GM19035 (cell line): ENCODE measurements around the gene NPPC.
"Not testable (repeated sequence)": the region's sequence is repeated elsewhere in the genome, so short reads cannot be mapped to it uniquely, and the experiment has no call there.

Source experiments
- ATAC-seq: cut with Tn5 transposase; IDR thresholded peaks from one replicate; pipeline ENCODE4 v1.9.1; 2021; ENCODE audit not compliant: unreplicated experiment

The NPPC gene, protein sequence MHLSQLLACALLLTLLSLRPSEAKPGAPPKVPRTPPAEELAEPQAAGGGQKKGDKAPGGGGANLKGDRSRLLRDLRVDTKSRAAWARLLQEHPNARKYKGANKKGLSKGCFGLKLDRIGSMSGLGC

DNA sequence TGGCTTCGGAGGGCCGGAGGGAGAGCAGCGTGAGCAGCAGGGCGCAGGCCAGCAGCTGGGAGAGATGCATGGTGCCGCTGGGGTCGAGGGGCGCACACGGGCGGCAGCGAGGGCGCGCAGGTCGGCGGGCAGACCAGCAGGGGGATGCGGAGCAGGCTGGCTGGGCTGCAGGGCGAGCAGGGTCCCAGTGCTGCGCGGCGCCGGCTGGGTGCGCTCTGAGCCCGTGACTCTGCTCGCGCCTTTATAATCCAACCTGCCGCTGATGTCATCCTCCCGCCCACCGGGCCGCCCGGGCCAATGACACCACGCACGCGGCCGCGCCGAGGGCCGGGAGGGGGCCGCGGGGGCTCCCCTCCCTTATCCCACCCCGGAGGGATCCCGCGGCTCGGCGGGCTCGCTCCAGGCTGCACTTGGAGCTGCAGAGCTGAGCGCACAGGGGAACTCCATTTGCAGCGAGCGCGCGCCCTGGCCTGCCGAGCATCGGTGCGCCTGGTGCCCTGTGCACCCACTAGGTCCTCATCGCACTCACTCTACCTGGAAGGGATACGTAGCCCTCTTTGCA lies at the start of gene NPPC:
TSS of gene NPPC (minus strand) at position 217 of the 562 bp plus-strand sequence. CDS start at position 70, 147 bp downstream.
- no peak for ATAC-seq

DNA sequence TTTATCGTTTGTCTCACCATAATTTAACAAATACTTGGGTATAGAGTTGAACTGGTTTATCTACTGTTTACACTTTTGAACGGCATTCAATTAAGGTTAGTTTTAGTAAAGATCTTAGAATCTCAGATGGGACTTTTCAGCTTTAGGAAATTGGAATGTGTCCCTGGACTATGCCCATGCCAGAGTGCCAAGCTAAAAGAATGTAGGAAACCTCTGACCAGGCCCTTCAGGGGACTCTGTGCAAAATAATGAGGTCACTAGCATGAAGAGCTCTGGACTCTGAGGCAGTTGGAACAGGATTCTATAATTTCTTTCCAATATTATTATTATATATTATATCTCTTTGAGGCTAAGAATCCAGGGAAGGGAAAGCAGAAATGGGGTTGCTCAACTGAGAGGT lies 48.8 kb upstream of the NPPC start:
- no peak for ATAC-seq

DNA sequence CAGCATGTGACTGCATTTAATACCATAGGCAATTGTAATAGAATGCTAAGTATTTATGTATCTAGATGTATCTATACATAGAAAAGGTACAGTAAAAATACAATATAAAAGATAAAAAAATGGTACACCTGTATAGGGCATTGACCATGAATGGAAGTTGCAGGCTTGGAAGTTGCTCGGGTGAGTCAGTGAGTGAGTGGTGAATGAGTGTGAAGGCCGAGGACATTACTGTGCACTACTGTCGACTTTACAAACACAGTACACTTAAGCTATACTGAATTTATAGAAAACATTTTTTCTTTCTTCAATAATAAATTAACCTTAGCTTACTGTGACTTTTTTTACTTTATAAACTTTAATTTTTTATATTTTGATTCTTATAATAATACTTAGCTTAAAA lies 44.3 kb upstream of the NPPC start:
- ATAC-seq: no peak

DNA sequence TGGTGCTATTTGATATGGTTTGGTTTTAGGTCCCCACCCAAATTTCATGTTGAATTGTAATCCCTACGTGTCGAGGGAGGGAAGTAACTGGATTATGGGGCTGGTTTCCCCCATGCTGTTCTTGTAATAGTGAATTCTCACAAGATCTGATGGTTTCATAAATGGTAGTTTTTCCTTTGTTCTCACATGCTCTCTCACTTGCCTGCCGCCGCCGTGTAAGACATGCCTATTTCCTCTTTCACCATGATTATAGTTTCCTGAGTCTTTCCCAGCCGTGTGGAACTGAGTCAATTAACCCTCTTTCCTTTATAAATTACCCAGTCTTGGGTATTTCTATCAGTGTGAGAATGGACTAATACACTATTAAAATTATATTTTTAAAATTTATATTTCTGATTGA lies 42.6 kb upstream of the NPPC start:
- ATAC-seq: no peak

DNA sequence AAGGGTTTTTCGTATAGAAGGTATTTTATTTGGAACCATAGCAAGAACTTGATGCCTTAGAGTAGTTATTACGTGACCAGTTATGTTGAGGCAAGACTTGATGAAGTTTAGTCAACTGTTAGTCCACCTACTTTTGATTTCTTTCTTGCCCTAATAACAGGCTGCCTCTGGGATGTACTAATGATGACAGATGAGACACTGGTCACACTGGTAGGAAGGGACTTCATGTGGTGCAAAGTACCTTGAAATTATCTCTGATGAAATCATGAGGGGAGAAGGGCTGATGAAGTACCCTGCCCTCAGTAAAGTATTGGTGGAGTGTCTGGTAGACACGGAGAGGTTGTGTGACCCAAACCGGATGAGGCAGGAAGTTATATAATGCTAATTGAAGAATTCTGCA lies 40.7 kb upstream of the NPPC start:
- ATAC-seq: no peak

DNA sequence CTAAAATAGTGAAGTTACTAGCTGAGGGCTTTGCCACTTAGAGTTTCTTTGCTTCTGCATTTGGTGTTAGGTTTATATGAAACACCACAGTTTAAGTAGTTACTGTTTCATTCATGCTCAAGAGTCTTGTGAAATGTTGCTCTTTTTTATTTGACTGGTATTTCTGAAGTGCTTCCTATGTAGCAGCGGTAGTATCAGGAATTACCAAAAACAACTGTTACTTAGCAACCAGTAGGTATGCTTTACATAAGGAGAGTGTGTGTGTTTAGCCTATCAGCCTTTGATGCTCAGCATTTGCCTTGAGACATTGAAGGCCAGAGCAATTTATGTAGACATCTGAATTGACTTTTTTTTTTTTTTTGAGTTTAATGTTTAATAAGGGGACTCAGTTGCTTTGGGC lies 38.9 kb upstream of the NPPC start:
- no peak for ATAC-seq

DNA sequence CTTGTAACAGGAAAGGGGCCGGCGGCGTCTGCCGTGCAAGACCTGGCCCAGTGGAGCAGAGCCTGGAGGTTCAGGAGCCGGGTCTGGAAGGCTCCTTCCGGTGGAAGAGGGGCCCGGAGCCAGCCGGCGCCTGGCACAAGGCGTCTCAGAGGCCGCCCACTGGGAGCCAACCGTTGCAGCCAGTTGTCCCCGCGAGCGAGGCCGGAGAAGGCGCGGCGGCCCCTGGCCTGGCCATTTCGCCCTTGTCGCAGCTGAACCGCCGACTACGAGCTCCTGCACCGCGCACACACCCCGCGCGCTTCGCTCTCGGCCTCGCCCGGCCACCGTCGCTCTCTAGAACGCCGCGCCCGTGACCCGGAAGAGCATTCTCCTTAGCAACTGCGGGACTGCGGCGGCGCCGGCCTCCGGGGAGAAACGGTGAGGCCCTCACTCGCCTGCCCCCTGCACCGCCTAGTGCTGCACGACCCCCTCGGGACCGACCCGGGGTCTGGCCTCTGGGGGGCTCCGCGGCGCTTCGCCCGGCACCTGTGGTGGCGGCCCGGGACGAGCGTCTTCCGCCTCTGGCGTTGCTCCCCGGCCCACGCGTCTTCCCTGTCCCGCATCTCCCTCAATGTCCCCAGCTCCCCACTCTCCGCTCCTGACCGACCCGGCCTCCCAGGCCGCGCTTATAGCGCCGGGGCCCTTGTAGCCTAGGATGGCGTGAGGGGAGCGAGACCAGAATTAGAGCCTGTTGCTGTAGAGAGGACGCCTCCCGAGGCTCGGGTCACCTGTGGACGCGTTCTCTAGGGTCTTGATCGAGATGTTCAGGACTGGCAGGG lies 35.4 kb upstream of the NPPC start, which contains the start of gene DIS3L2:
TSS of gene DIS3L2 (plus strand) at position 365 of the 818 bp plus-strand sequence. CDS start 53,215 bp downstream, outside the sequence.
- ATAC-seq: peak; percentile 89

DNA sequence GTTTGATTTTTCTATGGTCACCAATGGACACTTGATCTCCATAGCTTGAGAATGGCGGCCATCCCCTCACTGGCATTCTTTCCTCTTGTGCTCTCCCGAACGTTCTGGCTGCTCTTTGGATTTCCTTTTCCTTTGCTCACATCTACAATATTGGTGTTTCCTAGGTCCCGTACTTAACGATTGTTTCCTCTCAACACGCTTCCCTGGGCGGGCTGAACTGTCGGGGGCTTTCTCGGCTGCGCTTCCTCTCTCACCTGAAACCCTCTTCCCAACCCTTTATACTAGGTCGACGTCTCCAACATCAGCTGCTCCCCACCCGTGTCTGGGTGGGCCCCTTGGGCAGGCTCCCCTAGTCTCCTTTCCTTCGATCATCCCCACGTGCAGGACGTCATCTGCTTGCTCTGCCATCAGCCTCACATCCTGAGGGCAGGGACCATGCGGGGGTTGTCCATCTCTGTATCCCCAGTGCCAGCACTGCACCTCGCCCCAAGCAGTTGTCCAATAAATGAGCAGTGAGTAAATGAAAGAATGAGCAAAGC lies 34.7 kb upstream of the NPPC start:
- ATAC-seq: peak; percentile 28

DNA sequence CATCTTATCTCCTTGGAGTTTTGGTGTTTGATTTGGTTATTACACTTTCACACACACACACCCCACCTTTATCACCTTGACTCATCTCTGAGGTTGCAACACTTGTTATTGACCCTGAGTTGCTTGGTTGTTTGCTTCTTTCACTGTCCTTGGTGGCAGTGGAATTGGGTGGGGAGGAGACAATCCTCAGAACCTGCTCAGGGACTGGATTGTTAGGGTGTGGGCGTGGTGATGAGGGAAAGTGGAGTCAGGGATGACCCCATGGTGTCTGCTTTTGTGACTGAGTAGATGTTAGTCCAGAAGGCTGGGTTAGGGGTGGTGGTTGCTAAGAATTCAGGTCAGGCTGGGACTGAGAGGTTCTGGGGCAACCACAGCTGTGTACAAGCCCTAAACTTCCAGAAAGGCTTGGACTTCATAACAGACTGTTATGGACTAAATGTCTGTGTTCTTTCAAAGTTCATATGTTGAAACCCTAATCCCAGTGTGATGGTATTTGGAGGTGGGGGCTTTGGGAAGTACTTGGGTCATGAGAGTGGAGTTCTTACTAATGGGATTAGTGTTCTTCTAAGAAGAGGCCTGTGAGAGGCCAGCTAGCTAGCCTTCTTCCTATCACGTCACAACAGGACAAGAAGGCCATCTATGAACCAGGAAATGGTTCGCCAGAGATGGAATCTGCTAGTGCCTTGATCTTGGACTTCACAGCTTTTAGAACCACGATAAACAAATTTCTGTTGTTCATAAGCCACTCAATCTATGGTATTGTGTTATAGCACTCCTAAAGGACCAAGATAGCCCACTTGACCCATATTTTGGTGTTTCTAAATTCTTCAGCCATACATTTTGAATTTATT lies 31.9 kb upstream of the NPPC start:
- no peak for ATAC-seq

DNA sequence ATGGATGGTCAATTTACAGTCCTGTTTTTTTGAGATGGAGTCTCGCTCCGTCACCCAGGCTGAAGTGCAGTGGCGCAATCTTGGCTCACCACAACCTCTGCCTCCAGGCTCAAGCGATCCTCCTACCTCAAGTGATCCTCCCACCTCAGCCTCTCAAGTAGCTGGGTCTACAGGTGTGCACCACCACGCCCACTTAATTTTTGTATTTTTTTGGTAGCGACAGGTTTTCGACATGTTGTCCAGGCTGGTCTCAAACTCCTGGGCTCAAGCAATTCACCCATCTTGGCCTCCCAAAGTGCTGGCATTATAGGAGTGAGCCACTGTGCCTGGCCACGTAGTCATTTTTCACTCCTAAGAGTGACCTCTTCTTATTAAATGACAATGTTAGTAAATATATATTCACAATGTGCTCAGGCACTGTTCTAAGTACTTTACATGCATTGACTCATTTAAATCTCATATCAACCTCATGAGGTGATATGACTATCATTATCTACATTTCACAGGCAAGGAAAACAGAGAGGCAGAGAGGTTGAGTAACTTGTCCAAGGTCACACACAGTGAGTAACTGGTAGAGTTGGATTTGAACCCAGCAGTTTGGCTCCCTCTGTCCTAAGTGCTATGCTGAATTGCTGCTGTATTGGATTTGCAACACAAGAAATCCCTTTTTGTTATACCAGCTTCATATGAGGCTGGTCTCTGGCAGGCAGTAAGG lies 29.7 kb upstream of the NPPC start:
- no peak for ATAC-seq

DNA sequence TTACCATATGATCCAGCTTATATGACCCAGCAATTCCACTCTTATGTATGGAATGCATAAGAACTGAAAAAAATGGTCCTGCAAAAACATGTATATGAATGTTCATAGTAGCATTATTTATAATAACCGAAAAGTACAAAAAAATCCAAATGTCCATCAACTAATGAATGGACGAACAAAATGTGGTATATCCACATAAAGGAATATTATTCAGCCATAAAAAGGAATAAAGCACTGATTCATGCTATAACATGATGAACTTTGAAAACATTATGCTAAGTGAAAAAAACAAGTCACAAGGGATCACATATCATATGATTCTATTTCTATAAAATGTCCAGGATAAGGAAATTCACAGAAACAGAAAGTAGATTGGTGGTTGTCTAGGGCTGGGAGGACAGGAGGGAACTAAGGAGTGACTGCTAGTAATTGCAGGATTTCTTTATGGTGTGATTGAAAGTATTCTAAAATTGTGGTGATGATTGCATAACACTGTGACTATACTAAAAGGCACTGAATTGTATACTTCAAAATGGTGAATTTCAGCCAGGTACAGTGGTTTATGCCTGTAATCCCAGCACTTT lies 25.3 kb upstream of the NPPC start:
- ATAC-seq: no peak

DNA sequence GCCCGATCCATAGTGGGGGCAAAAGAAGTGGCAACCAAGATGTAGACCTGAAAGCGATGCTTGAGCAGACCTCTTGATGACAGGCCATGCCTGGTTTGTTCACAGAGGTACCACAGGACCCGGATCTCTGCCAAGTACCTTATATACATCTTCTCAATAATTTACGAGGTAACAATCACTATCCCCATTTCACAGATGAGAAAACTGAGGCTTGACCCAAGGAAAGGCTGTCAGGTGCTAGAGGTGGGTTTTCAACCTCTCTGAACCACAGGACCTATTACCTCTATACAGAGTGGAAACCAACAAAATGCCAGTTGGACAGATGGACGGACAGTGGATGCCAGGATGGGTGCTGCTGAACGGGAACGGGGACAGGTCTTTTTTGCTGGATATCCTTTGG lies 21.5 kb upstream of the NPPC start:
- ATAC-seq: no peak

DNA sequence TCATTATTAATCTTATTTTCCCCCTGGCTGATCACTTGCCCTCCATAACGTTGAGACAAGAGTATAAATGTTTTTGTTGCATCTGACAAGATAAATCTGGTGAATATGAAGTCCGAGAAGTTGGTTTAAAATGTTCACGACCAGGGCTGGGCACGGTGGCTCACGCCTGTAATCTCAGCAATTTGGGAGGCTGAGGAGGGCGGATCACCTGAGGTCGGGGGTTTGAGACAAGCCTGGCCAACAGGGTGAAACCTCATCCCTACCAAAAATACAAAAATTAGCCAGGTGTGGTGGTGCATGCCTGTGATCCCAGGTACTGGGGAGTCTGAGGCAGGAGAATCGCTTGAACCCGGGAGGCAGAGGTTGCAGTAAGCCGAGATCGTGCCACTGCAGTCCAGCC lies 20.9 kb upstream of the NPPC start:
- not testable (repeated sequence) for ATAC-seq

DNA sequence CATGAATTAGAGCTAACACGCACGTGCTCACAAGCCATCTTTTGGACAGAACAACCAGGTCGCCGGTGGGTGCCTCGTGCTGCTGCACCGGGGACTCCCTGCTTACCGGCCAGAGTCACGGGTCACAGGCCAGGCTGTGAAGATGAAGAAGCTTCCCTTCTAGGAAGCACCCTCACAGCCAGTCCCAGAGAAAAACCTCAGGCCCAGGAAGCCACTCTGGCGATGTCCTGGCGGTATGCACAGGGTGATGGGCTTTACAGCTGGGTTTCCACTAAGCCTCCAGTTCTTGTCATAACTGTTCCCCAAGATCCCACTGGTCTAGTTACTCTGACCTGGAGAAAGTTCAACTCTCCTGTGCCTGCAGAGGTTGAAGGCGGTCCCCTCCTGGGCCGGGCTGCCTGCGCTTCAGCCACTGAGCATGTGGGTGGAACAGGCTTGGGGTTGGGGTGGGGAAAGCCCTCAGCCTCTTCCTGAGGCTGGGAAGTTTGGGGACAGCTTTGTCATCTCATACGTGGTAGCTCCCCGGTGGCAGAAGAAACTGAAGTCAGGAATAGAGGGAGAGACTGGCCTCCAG lies 20.1 kb upstream of the NPPC start:
- ATAC-seq: no peak

DNA sequence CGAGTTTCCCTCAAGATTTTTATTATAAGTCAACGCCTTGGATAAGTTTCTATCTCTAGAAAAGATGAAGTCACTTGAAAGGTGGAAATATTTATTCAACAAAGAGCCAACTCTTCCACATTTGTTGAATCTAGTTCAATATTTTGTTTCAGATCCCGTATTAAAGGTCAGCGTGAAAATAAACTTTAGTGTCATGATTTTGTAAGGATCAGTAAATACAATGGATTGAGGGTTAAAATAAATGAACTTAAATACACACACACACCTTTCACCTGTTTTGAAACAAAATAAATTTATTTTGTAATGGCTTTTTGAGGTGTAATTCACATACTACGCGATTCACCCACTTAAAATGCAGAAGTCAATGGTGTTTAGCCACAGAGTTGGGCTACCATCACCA lies 16.0 kb upstream of the NPPC start:
- no peak for ATAC-seq

DNA sequence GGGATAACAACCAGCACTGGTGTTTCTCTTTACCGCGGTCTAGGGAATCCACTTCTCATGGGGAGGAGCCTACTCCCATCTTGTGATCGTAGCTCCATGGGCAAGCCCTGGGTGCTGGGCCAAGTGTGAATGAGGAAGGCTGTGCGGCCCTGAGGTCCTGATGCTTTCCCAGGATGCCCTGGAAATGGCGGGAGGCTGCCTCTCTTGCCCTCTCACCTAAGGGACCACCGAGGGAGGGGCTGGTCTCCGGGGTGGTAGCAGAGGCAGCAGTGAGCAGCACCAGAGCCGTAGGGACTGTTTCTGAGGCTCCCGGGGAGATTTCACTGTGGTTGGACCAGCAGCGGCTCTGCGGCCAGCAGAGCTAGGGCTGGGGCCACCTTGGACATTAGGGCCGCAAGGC lies 15.5 kb upstream of the NPPC start:
- ATAC-seq: no peak

DNA sequence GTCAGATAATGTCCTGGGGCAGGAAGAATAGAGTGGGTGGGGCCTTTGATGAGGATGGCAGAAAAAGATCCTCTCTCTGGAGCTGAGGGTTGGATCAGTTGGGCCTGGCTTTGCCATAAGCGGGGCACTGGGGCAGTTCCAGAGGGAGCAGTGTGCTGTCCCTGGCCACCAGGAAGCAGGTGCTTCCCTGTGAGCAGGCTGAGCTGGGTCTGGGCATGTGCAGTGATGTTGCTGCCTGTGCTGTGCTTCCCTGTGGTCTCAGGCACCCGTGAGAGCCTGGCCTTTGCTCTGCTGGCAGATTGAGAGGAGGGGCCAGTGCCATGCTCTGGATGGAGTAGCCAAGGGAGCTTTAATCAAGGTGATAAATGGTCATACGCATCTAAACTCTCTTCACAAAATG lies 14.6 kb upstream of the NPPC start:
- ATAC-seq: no peak

DNA sequence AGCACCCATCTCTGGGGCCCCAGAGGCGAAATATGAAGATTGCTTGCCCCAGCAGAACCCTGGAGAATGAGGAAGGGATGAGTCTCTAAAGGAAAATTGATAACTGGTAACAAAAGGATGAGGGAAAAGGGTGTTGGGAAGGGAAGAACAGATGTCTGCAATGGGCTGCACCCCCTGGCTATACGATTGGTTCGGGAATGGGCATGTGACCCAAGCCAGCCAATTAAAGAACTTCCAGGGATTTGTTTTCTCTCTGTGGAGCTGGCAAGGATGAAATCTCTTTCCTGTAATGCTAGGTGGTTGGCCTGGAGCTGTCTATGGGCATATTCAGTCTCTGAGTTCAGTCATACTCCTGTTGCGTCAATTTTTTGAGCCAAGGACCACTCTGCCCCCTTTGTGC lies 12.8 kb upstream of the NPPC start:
- no peak for ATAC-seq

DNA sequence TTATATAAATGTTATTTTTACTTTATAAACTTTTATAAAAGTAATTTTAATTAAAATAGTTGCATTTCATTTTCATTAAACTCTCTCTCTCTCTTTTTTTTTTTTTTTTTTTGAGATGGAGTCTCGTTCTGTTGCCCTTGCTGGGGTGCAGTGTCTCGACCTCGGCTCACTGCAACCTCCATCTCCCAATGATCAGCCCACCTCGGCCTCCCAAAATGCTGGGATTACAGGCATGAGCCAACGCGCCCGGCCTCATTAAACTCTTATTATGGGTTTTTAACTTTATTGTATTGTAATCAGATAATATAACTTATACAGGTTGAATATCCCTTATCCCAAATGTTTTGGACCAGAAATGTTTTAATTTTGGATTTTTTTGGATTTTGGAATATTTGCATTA lies 10.9 kb upstream of the NPPC start:
- ATAC-seq: no peak

DNA sequence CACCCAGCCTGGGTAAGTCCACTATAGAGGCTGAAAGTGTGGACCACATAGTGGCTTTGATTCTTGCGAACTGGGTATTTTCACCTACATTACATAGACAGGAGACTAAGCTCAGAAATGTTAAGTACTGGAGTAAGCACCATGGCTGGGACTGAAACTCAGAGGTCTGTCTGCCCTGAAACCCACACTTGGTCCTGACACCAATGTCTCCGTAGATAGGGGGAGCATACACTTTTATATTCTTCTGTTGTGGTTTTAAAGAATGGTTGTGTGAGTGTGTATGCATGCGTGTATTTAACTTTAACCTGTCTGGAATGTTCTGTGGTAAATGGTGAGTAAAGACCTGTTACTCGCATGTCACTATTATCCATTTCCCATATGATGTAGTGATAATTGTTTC lies 10.3 kb upstream of the NPPC start:
- ATAC-seq: no peak
